ENCODE data around the gene MYBPC1.

DNA sequence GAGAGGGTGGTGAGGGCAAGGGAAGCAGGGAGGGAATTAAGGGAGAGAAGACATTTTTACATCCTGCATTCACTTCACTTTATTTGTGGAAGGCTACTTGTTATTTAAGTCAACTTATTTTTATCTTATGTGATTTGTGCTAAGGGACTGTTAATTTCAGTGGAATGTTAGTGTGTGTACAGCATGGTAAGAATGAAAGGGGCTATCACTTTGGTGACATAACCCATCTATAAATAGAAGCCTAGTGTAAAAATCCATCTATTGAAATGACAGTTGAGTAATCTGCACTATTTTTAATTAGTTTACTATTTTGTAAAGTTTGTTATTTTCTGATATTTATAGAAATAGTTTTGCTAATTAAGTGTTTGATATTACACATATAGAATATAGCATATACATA lies 85.9 kb downstream of the MYBPC1 start:
- TF ChIP-seq ZNF562 (CRISPR knock-in tag; IDR thresholded peaks at IDR 0.05; ENCODE audit: borderline replicate concordance) (no peak), TCF7L2 (IDR thresholded peaks at IDR 0.05; ENCODE audit: low read depth, low read length) (no peak), ZNF281 (CRISPR knock-in tag; IDR thresholded peaks at IDR 0.05; ENCODE audit: borderline replicate concordance) (no peak), CTCF (CRISPR knock-in tag; IDR thresholded peaks at IDR 0.05) (no peak), TRIM24 (CRISPR knock-in tag; IDR thresholded peaks at IDR 0.05) (no peak), UBTF (CRISPR knock-in tag; IDR thresholded peaks at IDR 0.05) (no peak), HNRNPK (IDR thresholded peaks at IDR 0.05; ENCODE audit: low read depth, low read length, poor library complexity, severe bottlenecking) (no peak)
